ENCODE measurements around the gene POLA1. TPM values are rescaled to one million over a fixed set of nuclear protein-coding genes. Genes with fewer than 3 reads are reported as not detected.

POLA1 gene
- total RNA-seq, 1 donor from 2014 or later = 24.6 TPM

GRCh38 chrX:25004040-25004439 lies 310.3 kb downstream of the POLA1 start:
- no peak overlapping the region for H3K4me3 ChIP-seq (ENCODE audit: low read depth, low read length)
- no peak for TF ChIP-seq CTCF (conservative IDR thresholded peaks at IDR 0.05; ENCODE audit: low read depth, low read length)
- DNase-seq (ENCODE audit: low read depth) = no peak

- TF ChIP-seq CTCF (conservative IDR thresholded peaks at IDR 0.05; ENCODE audit: low read depth, low read length) = no peak
- H3K4me3 ChIP-seq (ENCODE audit: low read depth, low read length) = no peak overlapping the region
- DNase-seq (ENCODE audit: low read depth) = no peak
Observed at GRCh38 chrX:25004485-25005032, 310.8 kb downstream of the POLA1 start.

- H3K4me3 ChIP-seq (ENCODE audit: low read depth, low read length) = peak overlapping the region; percentile 16
- no peak for DNase-seq (ENCODE audit: low read depth)
- TF ChIP-seq CTCF (conservative IDR thresholded peaks at IDR 0.05; ENCODE audit: low read depth, low read length) = no peak
Observed at GRCh38 chrX:25005034-25005381, 311.3 kb downstream of the POLA1 start.

- H3K4me3 ChIP-seq (ENCODE audit: low read depth, low read length) = peak overlapping the region; percentile 16
- no peak for TF ChIP-seq CTCF (conservative IDR thresholded peaks at IDR 0.05; ENCODE audit: low read depth, low read length)
- no peak for DNase-seq (ENCODE audit: low read depth)
Observed at GRCh38 chrX:25005382-25006185, 311.9 kb downstream of the POLA1 start.

- DNase-seq (ENCODE audit: low read depth) = no peak
- no peak for TF ChIP-seq CTCF (conservative IDR thresholded peaks at IDR 0.05; ENCODE audit: low read depth, low read length)
- no peak overlapping the region for H3K4me3 ChIP-seq (ENCODE audit: low read depth, low read length)
Observed at GRCh38 chrX:25006586-25007058, 312.9 kb downstream of the POLA1 start.

GRCh38 chrX:25007059-25008053 lies 313.6 kb downstream of the POLA1 start:
- no peak overlapping the region for H3K4me3 ChIP-seq (ENCODE audit: low read depth, low read length)
- no peak for TF ChIP-seq CTCF (conservative IDR thresholded peaks at IDR 0.05; ENCODE audit: low read depth, low read length)
- no peak for DNase-seq (ENCODE audit: low read depth)

Data from epithelial cell of proximal tubule (primary cell).